Parathyroid adenoma (tissue), 2 donors: ENCODE results near the gene HOGA1.

Source experiments
- H2AFZ ChIP-seq: fragments of 300-600 bp; sonication (generic); one replicate; pipeline ENCODE4 v1.7.0; 2017; ENCODE audit warnings: antibody characterized with exemption, mild to moderate bottlenecking
- H3K27ac ChIP-seq: fragments of 300-600 bp; sonication (generic); one replicate; pipeline ENCODE4 v1.7.0; 2017
- H3K27me3 ChIP-seq: fragments of 300-600 bp; sonication (generic); one replicate; pipeline ENCODE4 v1.7.0; 2017; ENCODE audit warnings: low read length; ENCODE audit not compliant: control insufficient read depth, insufficient read depth
- H3K36me3 ChIP-seq: fragments of 300-600 bp; sonication (generic); one replicate; pipeline ENCODE4 v1.7.0; 2017; ENCODE audit warnings: low read length; ENCODE audit not compliant: control insufficient read depth, insufficient read depth
- H3K4me1 ChIP-seq: fragments of 300-600 bp; sonication (generic); one replicate; pipeline ENCODE4 v1.7.0; 2017; ENCODE audit warnings: control low read depth
- H3K4me2 ChIP-seq: fragments of 300-600 bp; sonication (generic); one replicate; pipeline ENCODE4 v1.7.0; 2017; ENCODE audit warnings: low read length
- H3K4me3 ChIP-seq: fragments of 300-600 bp; sonication (generic); one replicate; pipeline ENCODE4 v1.7.0; 2017; ENCODE audit warnings: low read depth, low read length
- H3K79me2 ChIP-seq: fragments of 300-600 bp; sonication (generic); one replicate; pipeline ENCODE4 v1.7.0; 2017; ENCODE audit warnings: control low read depth
- H3K9ac ChIP-seq: fragments of 300-600 bp; sonication (generic); one replicate; pipeline ENCODE4 v1.7.0; 2017; ENCODE audit warnings: mild to moderate bottlenecking
- H3K9me3 ChIP-seq: fragments of 300-600 bp; sonication (generic); one replicate; pipeline ENCODE4 v1.7.0; 2017; ENCODE audit warnings: low read length; ENCODE audit not compliant: control insufficient read depth
- CTCF ChIP-seq: fragments of 300-600 bp; sonication (generic); IDR thresholded peaks from one replicate; pipeline ENCODE4 v1.7.0; 2017; ENCODE audit warnings: antibody characterized with exemption, mild to moderate bottlenecking
- donor health status: primary hyperparathyroidism.

The HOGA1 gene

GRCh38 chr10:97570789-97571471 is 13.3 kb upstream of the HOGA1 start:
- Histone ChIP-seq H3K4me2 (no peak overlapping the region), H3K4me1 (peaks cover 16% of the 10 kb centered on the region), H3K9ac (no peak overlapping the region), H2AFZ (no peak overlapping the region), H3K36me3 (no peaks in the 10 kb centered on the region), H3K27me3 (no peaks in the 10 kb centered on the region), H3K27ac (no peak overlapping the region), H3K4me3 (no peak overlapping the region), H3K9me3 (no peaks in the 10 kb centered on the region), H3K79me2 (no peaks in the 10 kb centered on the region)
- no peak for TF ChIP-seq CTCF

GRCh38 chr10:97571622-97572021 is 12.6 kb upstream of the HOGA1 start:
- Histone ChIP-seq H3K27ac (no peak overlapping the region), H3K27me3 (no peaks in the 10 kb centered on the region), H3K4me3 (no peak overlapping the region), H3K9ac (no peak overlapping the region), H2AFZ (no peak overlapping the region), H3K36me3 (no peaks in the 10 kb centered on the region), H3K4me1 (peaks cover 20% of the 10 kb centered on the region), H3K4me2 (no peak overlapping the region), H3K9me3 (no peaks in the 10 kb centered on the region), H3K79me2 (no peaks in the 10 kb centered on the region)
- no peak for TF ChIP-seq CTCF

- peaks cover 20% of the 10 kb centered on the region for H3K4me1 ChIP-seq
- H3K27ac ChIP-seq, result no peak within 1 kb of the TSS
- H3K9ac ChIP-seq, result no peak within 1 kb of the TSS
- peak; percentile 86 for TF ChIP-seq CTCF
- H3K4me2 ChIP-seq, result no peak within 1 kb of the TSS
- no peaks in the 10 kb centered on the region for H3K36me3 ChIP-seq
- no peaks in the 10 kb centered on the region for H3K9me3 ChIP-seq
- H3K79me2 ChIP-seq, result no peaks in the 10 kb centered on the region
- H3K27me3 ChIP-seq, result no peaks in the 10 kb centered on the region
- H3K4me3 ChIP-seq, result no peak within 1 kb of the TSS
- no peak within 1 kb of the TSS for H2AFZ ChIP-seq
These were observed 11.8 kb upstream of the HOGA1 start, which contains the start of gene ANKRD2 for GRCh38 chr10:97572214-97572989. Gene ANKRD2 (plus strand): TSS chr10:97572779. CDS start chr10:97572789, 10 bp downstream.

- no peak overlapping the region for H3K4me2 ChIP-seq
These were observed 11.2 kb upstream of the HOGA1 start for GRCh38 chr10:97573021-97573420.

More at GRCh38 chr10:97573021-97573420, 11.2 kb upstream of the HOGA1 start:
- Histone ChIP-seq H2AFZ (no peak overlapping the region), H3K4me1 (peaks cover 20% of the 10 kb centered on the region), H3K27ac (no peak overlapping the region), H3K79me2 (no peaks in the 10 kb centered on the region), H3K27me3 (no peaks in the 10 kb centered on the region), H3K9me3 (no peaks in the 10 kb centered on the region), H3K9ac (no peak overlapping the region), H3K36me3 (no peaks in the 10 kb centered on the region), H3K4me3 (no peak overlapping the region)
- no peak for TF ChIP-seq CTCF
